ENCODE results near the gene EIPR1.
"Not testable (repeated sequence)": the region's sequence is repeated elsewhere in the genome, so short reads cannot be mapped to it uniquely, and the experiment has no call there.

Gene EIPR1

GRCh38 chr2:3357926-3358325, 19.7 kb downstream of the EIPR1 start:
- ATAC-seq = no peak

DNA sequence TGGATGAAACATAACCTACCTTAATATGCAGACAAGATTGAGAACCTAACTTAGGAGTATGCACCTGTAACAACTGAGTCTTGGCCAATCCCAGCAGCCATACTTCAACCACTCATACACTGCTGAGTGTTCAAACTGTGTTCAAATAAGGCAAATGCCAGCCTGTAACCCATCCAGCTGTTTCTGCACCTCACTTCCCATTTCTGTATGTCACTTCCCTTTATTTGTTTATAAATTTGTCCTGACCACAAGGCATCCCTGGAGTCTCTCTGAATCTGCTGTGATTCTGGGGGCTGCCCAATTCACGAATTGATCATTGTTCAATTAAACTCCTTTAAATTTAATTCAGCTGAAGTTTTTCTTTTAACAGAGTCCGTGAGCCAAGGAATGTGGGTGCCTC, 20.2 kb downstream of the EIPR1 start:
- ATAC-seq = not testable (repeated sequence)

More at GRCh38 chr2:3357926-3358325, 19.7 kb downstream of the EIPR1 start:
- TF ChIP-seq OSR1 (CRISPR knock-in tag; IDR thresholded peaks at IDR 0.05) = no peak
- no peak for TF ChIP-seq ZNF565 (CRISPR knock-in tag; conservative IDR thresholded peaks at IDR 0.05; ENCODE audit: low read depth)

DNA sequence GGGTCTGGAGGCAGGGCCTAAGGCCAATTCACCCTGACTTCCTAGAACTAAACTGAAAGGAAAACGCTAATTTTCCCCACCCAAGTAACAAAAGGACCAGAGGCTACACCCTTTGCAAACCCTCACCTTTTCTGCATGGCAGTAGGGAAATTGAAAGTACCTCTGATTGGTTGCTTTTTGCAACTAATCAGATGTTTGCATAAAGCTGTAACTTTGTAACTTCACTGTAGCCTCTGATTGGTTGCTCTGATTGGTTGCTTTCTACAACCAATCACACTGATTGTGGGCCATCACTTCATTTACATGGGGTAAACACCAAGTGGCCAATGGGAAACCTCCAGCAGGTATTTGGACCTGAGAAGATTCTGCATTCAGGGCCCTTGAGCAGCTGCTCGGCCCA, 20.8 kb downstream of the EIPR1 start:
- TF ChIP-seq ZFP30 (CRISPR knock-in tag; IDR thresholded peaks at IDR 0.05) (no peak), ARNTL (CRISPR knock-in tag; IDR thresholded peaks at IDR 0.05; ENCODE audit: borderline replicate concordance, low read depth) (no peak), ZC3H10 (CRISPR knock-in tag; IDR thresholded peaks at IDR 0.05) (no peak), ZNF70 (CRISPR knock-in tag; IDR thresholded peaks at IDR 0.05) (no peak)
- TF ChIP-seq, protein P1, sequence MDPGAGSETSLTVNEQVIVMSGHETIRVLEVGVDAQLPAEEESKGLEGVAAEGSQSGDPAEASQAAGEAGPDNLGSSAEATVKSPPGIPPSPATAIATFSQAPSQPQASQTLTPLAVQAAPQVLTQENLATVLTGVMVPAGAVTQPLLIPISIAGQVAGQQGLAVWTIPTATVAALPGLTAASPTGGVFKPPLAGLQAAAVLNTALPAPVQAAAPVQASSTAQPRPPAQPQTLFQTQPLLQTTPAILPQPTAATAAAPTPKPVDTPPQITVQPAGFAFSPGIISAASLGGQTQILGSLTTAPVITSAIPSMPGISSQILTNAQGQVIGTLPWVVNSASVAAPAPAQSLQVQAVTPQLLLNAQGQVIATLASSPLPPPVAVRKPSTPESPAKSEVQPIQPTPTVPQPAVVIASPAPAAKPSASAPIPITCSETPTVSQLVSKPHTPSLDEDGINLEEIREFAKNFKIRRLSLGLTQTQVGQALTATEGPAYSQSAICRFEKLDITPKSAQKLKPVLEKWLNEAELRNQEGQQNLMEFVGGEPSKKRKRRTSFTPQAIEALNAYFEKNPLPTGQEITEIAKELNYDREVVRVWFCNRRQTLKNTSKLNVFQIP (CRISPR knock-in tag; IDR thresholded peaks at IDR 0.05; ENCODE audit: borderline replicate concordance, low read depth) = no peak
- no peak for ATAC-seq

GRCh38 chr2:3355951-3356569, 21.6 kb downstream of the EIPR1 start:
- TF ChIP-seq PPARA (CRISPR knock-in tag; IDR thresholded peaks at IDR 0.05; ENCODE audit: borderline replicate concordance) = no peak
- no peak for TF ChIP-seq ZC3H10 (CRISPR knock-in tag; IDR thresholded peaks at IDR 0.05)
- TF ChIP-seq ZNF8 (CRISPR knock-in tag; IDR thresholded peaks at IDR 0.05) = no peak
- TF ChIP-seq BACH2 (CRISPR knock-in tag; IDR thresholded peaks at IDR 0.05; ENCODE audit: borderline replicate concordance) = no peak
- TF ChIP-seq ARNTL (CRISPR knock-in tag; IDR thresholded peaks at IDR 0.05; ENCODE audit: borderline replicate concordance, low read depth) = no peak
- TF ChIP-seq PATZ1 (CRISPR knock-in tag; IDR thresholded peaks at IDR 0.05; ENCODE audit: borderline replicate concordance) = no peak
- no peak for TF ChIP-seq TCF4 (CRISPR knock-in tag; IDR thresholded peaks at IDR 0.05; ENCODE audit: borderline replicate concordance)
- TF ChIP-seq TSHZ2 (CRISPR knock-in tag; IDR thresholded peaks at IDR 0.05) = no peak
- TF ChIP-seq, protein P1 (CRISPR knock-in tag; IDR thresholded peaks at IDR 0.05; ENCODE audit: borderline replicate concordance, low read depth) = no peak
- TF ChIP-seq ZFP3 (CRISPR knock-in tag; IDR thresholded peaks at IDR 0.05) = no peak
- TF ChIP-seq TOX (CRISPR knock-in tag; IDR thresholded peaks at IDR 0.05; ENCODE audit: borderline replicate concordance) = no peak
- no peak for TF ChIP-seq ISL1 (CRISPR knock-in tag; IDR thresholded peaks at IDR 0.05)
- TF ChIP-seq SNAI2 (CRISPR knock-in tag; IDR thresholded peaks at IDR 0.05) = no peak
- TF ChIP-seq OSR1 (CRISPR knock-in tag; IDR thresholded peaks at IDR 0.05) = no peak
- TF ChIP-seq CREB5 (CRISPR knock-in tag; IDR thresholded peaks at IDR 0.05; ENCODE audit: low read depth) = no peak
- no peak for TF ChIP-seq GLIS3 (CRISPR knock-in tag; IDR thresholded peaks at IDR 0.05)
- TF ChIP-seq ZNF565 (CRISPR knock-in tag; conservative IDR thresholded peaks at IDR 0.05; ENCODE audit: low read depth) = no peak
- TF ChIP-seq CSDC2 (CRISPR knock-in tag; IDR thresholded peaks at IDR 0.05) = no peak

More at GRCh38 chr2:3355951-3356569, 21.6 kb downstream of the EIPR1 start:
- ATAC-seq = no peak
